Ishikawa (cell line): Measurements from ENCODE around the gene HDAC8.

ENCODE experiments used
- CEBPB ChIP-seq: IDR thresholded peaks from 2 replicates; pipeline ENCODE4 v1.6.1; 2012
- CREB1 ChIP-seq: IDR thresholded peaks from 2 replicates; pipeline ENCODE4 v1.6.1; 2012; ENCODE audit warnings: low read depth
- EGR1 ChIP-seq: IDR thresholded peaks from 2 replicates; pipeline ENCODE4 v1.6.1; 2012
- EP300 ChIP-seq: IDR thresholded peaks from 2 replicates; pipeline ENCODE4 v1.6.1; 2012; ENCODE audit warnings: borderline replicate concordance
- NFIC ChIP-seq: IDR thresholded peaks from 2 replicates; pipeline ENCODE4 v1.6.1; 2012
- RAD21 ChIP-seq: IDR thresholded peaks from 2 replicates; pipeline ENCODE4 v1.6.1; 2012; ENCODE audit warnings: low read depth
- TAF1 ChIP-seq: IDR thresholded peaks from 2 replicates; pipeline ENCODE4 v1.6.1; 2012; ENCODE audit warnings: low read depth, mild to moderate bottlenecking
- YY1 ChIP-seq: IDR thresholded peaks from 2 replicates; pipeline ENCODE4 v1.6.1; 2012; ENCODE audit warnings: low read depth
- ZBTB7A ChIP-seq: IDR thresholded peaks from 2 replicates; pipeline ENCODE4 v1.6.1; 2012; ENCODE audit warnings: low read depth
- TF ChIP-seq, protein P1 (sequence below): IDR thresholded peaks from 2 replicates; pipeline ENCODE4 v1.6.1; 2012
- TF ChIP-seq, protein P2 (sequence below): IDR thresholded peaks from 2 replicates; pipeline ENCODE4 v1.6.1; 2012; ENCODE audit warnings: low read depth, mild to moderate bottlenecking

DNA sequence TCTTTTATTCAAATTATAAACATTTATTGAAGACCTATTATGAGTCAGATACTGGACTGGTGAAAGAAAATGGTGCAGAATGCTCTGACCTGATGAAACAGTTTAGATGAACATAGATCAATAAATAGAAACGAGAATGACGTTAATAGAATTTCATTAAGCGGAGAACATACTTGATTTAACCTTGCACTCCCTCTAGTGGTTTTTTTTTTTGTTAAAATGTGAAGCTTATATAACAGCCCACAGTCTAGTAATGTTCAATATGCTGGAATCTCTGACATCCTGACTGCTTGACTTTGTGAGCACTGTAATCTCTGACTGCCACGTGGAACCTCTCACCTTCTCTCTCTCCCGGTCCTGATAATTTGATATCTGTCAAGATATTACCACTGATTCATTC lies 32.3 kb downstream of the HDAC8 start:
- TF ChIP-seq RAD21 (peak; percentile 31; the same call in 1 of the 2 replicates), CREB1 (no peak), ZBTB7A (no peak), EP300 (no peak), CEBPB (no peak), YY1 (no peak), NFIC (no peak), TAF1 (no peak), EGR1 (no peak)
- TF ChIP-seq, protein P1, sequence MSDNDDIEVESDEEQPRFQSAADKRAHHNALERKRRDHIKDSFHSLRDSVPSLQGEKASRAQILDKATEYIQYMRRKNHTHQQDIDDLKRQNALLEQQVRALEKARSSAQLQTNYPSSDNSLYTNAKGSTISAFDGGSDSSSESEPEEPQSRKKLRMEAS = no peak
- TF ChIP-seq, protein P2, sequence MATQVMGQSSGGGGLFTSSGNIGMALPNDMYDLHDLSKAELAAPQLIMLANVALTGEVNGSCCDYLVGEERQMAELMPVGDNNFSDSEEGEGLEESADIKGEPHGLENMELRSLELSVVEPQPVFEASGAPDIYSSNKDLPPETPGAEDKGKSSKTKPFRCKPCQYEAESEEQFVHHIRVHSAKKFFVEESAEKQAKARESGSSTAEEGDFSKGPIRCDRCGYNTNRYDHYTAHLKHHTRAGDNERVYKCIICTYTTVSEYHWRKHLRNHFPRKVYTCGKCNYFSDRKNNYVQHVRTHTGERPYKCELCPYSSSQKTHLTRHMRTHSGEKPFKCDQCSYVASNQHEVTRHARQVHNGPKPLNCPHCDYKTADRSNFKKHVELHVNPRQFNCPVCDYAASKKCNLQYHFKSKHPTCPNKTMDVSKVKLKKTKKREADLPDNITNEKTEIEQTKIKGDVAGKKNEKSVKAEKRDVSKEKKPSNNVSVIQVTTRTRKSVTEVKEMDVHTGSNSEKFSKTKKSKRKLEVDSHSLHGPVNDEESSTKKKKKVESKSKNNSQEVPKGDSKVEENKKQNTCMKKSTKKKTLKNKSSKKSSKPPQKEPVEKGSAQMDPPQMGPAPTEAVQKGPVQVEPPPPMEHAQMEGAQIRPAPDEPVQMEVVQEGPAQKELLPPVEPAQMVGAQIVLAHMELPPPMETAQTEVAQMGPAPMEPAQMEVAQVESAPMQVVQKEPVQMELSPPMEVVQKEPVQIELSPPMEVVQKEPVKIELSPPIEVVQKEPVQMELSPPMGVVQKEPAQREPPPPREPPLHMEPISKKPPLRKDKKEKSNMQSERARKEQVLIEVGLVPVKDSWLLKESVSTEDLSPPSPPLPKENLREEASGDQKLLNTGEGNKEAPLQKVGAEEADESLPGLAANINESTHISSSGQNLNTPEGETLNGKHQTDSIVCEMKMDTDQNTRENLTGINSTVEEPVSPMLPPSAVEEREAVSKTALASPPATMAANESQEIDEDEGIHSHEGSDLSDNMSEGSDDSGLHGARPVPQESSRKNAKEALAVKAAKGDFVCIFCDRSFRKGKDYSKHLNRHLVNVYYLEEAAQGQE = no peak
